Measurements from ENCODE around the gene DLAT. TPM values are rescaled to one million over a fixed set of nuclear protein-coding genes. Genes with fewer than 3 reads are reported as not detected.
A peak's percentile ranks its signal among the peaks of the same experiment; 100 is the strongest.
"Not testable (repeated sequence)": the region's sequence is repeated elsewhere in the genome, so short reads cannot be mapped to it uniquely, and the experiment has no call there.

DLAT gene
- total RNA-seq, 3 donors from 2014 or later: 60.6 to 72.5 (median 66.0) TPM

DNA sequence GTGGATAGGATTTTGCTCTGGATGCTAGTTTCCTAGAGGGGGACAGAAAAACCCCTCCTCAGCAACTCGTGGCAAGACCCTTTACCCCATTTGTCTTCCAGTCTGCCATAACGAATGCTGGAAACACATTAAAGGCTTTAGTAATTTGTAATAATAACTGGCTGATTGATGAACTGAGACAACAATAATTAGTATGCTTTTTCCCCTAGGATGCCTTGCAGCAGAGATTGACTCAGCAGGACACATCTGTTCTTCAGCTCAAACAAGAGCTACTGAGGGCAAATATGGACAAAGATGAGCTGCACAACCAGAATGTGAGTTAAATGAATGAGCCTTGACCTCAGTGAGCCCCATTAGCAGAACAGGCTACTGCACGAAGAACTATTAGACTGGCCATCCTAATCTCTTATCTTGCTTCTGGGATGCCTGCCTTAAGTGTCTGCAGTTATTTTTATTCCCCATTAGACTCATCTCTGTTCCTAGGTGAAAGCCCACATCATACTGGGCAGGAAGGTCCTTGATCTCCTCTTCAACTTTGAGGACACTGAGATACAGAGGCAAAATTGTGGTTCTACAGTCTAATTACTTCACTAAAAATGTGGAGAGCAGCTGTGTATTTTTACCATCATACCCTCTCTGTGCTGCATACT, 32.9 kb upstream of the DLAT start:
- ATAC-seq (no peak), DNase-seq (no peak)
- no peaks in the 10 kb centered on the region for H3K27me3 Mint-ChIP-seq (ENCODE audit: low read depth)
- no peaks in the 10 kb centered on the region for H3K36me3 Mint-ChIP-seq (ENCODE audit: insufficient read depth)
- H3K4me3 Mint-ChIP-seq: no peak overlapping the region
- H3K9me3 Mint-ChIP-seq: no peaks in the 10 kb centered on the region
- no peaks in the 10 kb centered on the region for H3K4me1 Mint-ChIP-seq (ENCODE audit: low read depth)

DNA sequence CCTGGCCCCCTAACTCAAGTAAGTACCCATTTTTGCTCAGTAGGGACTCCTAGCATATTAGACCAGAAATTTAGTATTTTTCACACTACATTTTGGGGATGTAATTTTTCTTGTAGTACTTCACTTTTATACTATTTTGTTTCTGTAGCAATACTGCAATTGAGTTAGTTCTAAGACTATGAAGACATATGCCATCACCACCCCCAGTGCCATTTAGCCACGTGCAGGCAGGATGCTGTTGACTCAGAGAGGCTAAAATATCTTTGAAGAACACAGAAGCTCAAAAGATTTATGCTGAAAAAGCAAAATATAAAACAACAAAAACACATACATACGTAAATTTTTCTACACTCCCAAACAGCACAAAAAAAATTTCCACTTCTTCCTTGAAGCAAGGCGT, 29.1 kb upstream of the DLAT start:
- no peak for DNase-seq
- peaks cover 4% of the 10 kb centered on the region for H3K4me1 Mint-ChIP-seq (ENCODE audit: low read depth)
- no peaks in the 10 kb centered on the region for H3K9me3 Mint-ChIP-seq

DNA sequence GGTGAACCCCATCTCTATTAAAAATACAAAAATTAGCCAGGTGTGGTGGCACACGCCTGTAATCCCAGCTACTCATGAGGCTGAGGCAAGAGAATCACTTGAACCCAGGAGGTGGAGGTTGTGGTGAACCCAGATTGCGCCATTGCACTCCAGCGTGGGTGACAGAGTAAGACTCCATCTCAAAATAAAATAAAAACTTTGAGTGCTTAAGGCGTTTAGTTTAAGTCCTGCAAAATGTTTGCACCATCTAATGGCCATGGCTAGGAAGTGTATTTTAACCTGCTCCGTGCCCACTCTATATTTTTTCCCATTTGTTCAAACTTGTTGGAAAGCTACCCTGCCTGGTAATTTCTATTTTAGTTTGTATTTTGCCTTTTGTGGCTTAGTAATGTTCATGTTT, 28.5 kb upstream of the DLAT start:
- not testable (repeated sequence) for DNase-seq, ATAC-seq, H3K9me3 Mint-ChIP-seq

More for the DNA sequence above, 29.1 kb upstream of the DLAT start:
- no peak for ATAC-seq
- H3K4me3 Mint-ChIP-seq: no peak overlapping the region
- H3K27me3 Mint-ChIP-seq (ENCODE audit: low read depth): no peaks in the 10 kb centered on the region
- H3K36me3 Mint-ChIP-seq (ENCODE audit: insufficient read depth): peaks cover 6% of the 10 kb centered on the region

DNA sequence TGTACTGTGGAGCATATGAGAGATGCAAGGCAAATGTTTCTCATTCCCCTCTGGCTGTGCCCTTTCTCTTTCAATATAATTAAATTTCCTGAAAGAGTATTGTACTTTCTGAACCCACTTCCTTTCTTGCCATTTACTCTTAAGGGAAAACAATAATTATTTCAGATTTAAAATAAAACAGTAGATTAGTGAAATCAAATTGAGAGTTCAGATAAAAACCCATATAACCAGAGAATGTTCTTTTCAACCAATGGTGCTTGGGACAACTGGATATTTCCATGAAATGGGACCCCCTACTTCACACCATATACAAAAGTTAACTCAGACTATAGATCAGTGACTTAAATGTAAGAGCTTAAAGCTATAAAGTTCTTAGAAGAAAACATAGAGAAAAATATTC, 26.1 kb upstream of the DLAT start:
- ATAC-seq (no peak), DNase-seq (no peak)
- Mint-ChIP-seq H3K27me3 (ENCODE audit: low read depth) (peaks cover under 1% of the 10 kb centered on the region), H3K4me1 (ENCODE audit: low read depth) (peaks cover 4% of the 10 kb centered on the region), H3K36me3 (ENCODE audit: insufficient read depth) (peaks cover 7% of the 10 kb centered on the region), H3K4me3 (no peak overlapping the region), H3K9me3 (no peaks in the 10 kb centered on the region)

More for the DNA sequence above, 28.5 kb upstream of the DLAT start:
- H3K36me3 Mint-ChIP-seq (ENCODE audit: insufficient read depth); H3K4me3 Mint-ChIP-seq; H3K27me3 Mint-ChIP-seq (ENCODE audit: low read depth); H3K4me1 Mint-ChIP-seq (ENCODE audit: low read depth): not testable (repeated sequence)

DNA sequence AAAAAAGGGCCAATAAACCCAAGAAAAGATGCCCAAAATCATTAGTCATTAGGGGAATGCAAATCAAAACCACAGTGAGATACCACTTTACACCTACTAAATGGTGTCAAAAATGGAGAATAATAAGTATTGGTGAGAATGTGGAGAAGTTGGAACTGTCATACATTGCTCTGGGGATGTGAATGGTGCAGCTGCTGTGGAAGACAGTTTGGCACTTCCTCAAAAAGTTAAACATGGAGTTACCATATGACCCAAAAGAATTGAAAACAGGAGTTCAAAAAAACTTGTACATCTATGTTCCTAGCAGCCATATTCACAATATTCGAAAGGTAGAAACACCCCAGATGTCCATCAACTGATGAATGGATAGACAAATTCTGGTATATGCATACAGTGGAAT, 24.5 kb upstream of the DLAT start:
- Mint-ChIP-seq H3K4me1 (ENCODE audit: low read depth) (peaks cover 4% of the 10 kb centered on the region), H3K9me3 (no peaks in the 10 kb centered on the region), H3K4me3 (no peak overlapping the region), H3K27me3 (ENCODE audit: low read depth) (peaks cover 8% of the 10 kb centered on the region), H3K36me3 (ENCODE audit: insufficient read depth) (peaks cover 7% of the 10 kb centered on the region)
- no peak for ATAC-seq
- DNase-seq: no peak

DNA sequence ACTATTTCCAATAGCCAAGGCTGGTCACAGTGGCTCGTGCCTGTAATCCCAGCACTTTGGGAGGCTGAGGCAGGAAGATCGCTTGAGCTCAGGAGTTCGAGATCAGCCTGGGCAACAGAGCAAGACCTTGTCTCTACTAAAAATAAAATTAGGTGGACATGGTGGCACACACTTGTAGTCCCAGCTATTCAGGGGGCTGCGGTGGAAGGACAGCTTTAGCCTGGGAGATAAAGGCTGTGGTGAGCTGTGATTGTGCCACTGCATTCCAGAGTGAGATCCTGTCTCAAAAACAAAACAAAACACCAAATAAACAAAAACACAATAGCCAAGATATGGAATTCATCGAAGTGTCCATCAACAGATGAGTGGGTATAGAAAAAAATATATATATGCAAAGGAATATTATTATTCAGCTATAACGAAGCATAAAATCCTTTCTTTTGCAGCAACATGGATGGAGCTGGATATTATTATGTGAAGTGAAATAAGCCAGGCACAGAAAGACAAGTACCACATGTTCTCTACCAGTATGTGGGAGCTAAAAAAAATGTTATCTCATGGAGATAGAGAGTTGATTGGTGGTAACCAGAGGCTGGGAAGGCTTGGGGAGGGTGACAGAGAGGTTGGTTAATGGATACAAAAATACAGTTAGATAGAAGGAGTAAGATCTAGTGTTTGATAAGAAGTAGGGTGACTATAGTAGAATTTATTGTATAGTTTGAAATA, 22.6 kb upstream of the DLAT start:
- H3K27me3 Mint-ChIP-seq (ENCODE audit: low read depth): peaks cover 8% of the 10 kb centered on the region
- H3K9me3 Mint-ChIP-seq: no peaks in the 10 kb centered on the region
- ATAC-seq (no peak), DNase-seq (no peak)
- H3K36me3 Mint-ChIP-seq (ENCODE audit: insufficient read depth): peaks cover 7% of the 10 kb centered on the region
- no peak overlapping the region for H3K4me3 Mint-ChIP-seq
- peaks cover 4% of the 10 kb centered on the region for H3K4me1 Mint-ChIP-seq (ENCODE audit: low read depth)

DNA sequence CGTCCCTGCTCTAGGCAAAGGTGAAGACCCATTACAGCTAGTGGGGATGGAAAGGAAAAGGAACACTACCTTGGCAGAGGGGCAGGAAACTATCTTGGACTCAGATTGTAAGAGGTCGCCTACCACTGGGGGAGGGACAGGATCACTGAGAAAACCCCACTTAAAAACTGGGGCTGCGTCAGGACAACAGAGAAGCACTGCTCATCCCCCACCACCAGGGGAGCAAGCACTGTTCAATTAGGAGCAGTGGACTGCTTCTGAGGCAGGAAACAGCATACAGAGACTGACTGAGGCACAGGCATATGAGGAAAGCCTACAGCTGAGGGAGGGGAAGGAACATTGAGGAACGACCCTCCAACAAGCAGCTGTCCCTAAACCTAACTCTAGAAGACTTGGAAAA, 20.8 kb upstream of the DLAT start:
- no peaks in the 10 kb centered on the region for H3K9me3 Mint-ChIP-seq
- ATAC-seq (peak; percentile 73 to 76), DNase-seq (no peak)
- H3K4me3 Mint-ChIP-seq: no peak overlapping the region
- peaks cover 8% of the 10 kb centered on the region for H3K27me3 Mint-ChIP-seq (ENCODE audit: low read depth)
- H3K36me3 Mint-ChIP-seq (ENCODE audit: insufficient read depth): peaks cover 5% of the 10 kb centered on the region
- H3K4me1 Mint-ChIP-seq (ENCODE audit: low read depth): no peaks in the 10 kb centered on the region

DNA sequence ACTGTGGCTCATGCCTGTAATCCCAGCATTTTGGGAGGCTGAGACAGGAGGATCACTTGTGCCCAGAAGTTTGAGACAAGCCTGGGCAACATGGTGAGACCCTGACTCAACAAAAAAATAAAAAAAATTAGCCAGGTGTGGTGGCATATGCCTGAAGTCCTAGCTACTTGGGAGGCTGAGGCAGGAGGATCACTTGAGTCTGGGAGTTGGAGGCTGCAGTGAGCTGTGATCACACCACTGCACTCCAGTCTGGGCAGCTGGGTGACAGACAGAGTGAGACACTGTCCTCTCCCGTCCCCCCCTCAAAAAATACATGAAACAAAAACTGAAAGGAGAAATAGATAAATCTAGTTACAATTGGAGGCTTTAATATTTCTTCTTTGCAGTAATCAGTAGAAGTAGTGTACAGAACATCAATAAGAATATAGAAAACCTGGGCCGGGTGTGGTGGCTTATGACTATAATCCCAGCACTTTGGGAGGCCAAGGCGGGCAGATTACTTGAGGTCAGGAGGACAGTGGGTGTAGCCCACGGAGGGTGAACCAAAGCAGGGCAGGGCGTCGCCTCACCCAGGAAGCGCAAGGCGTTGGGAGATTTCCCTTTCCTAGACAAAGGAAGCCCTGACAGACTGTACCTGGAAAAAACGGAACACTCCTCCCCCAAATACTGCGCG, 19.6 kb upstream of the DLAT start:
- Mint-ChIP-seq H3K4me1 (ENCODE audit: low read depth) (no peaks in the 10 kb centered on the region), H3K27me3 (ENCODE audit: low read depth) (peaks cover 8% of the 10 kb centered on the region), H3K9me3 (no peaks in the 10 kb centered on the region), H3K4me3 (no peak overlapping the region), H3K36me3 (ENCODE audit: insufficient read depth) (peaks cover 5% of the 10 kb centered on the region)
- DNase-seq (no peak), ATAC-seq (no peak)

DNA sequence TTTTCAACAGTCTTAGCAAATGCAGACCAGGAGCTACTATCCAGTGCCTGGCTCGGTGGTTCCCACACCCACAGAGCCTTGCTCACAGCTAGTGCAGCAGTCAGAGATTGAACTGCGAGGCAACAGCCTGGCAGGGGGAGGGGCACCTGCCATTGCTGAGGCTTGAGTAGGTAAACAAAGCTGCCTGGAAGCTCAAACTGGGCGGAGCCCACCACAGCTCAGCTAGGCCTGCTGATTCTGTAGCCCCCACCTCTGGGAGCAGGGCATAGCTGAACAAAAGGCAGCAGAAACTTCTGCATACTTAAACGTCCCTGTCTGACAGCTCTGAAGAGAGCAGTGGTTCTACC, 19.1 kb upstream of the DLAT start:
- not testable (repeated sequence) for H3K27me3 Mint-ChIP-seq (ENCODE audit: low read depth); H3K9me3 Mint-ChIP-seq; H3K4me1 Mint-ChIP-seq (ENCODE audit: low read depth)

DNA sequence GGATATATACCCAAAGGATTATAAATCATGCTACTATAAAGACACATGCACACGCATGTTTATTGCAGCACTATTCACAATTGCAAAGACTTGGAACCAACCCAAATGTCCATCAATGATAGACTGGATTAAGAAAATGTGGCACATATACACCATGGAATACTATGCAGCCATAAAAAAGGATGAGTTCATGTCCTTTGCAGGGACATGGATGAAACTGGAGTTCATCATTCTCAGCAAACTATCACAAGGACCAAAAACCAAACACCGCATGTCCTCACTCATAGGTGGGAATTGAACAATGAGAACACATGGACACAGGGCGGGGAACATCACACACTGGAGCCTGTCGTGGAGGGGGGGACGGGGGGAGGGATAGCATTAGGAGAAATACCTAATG, 13.8 kb upstream of the DLAT start:
- not testable (repeated sequence) for H3K9me3 Mint-ChIP-seq; ATAC-seq; H3K36me3 Mint-ChIP-seq (ENCODE audit: insufficient read depth); H3K4me1 Mint-ChIP-seq (ENCODE audit: low read depth); H3K27me3 Mint-ChIP-seq (ENCODE audit: low read depth); H3K4me3 Mint-ChIP-seq; DNase-seq

More for the DNA sequence above, 19.1 kb upstream of the DLAT start:
- not testable (repeated sequence) for H3K4me3 Mint-ChIP-seq; DNase-seq; ATAC-seq; H3K36me3 Mint-ChIP-seq (ENCODE audit: insufficient read depth)

DNA sequence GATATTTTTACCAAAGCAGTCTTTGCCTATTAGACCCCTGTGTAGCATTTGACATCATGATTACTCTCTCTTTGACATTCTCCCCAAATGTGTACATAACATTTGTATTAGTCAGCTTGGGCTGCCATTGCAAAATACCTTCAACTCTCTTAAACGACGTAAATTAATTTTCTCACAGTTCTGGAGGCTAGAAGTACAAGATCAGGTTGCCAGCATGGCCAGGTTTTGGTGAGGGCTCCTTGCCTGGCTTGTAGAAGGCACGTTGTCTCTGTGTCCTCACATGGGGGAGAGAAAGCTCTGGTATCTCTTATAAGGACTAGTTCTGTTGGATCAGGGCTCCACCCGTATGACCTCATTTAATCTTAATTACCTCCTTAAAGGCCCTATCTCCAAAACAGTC, 12.3 kb upstream of the DLAT start:
- Mint-ChIP-seq H3K4me1 (ENCODE audit: low read depth) (no peaks in the 10 kb centered on the region), H3K4me3 (no peak overlapping the region), H3K27me3 (ENCODE audit: low read depth) (peaks cover 1% of the 10 kb centered on the region), H3K36me3 (ENCODE audit: insufficient read depth) (no peaks in the 10 kb centered on the region), H3K9me3 (no peaks in the 10 kb centered on the region)
- ATAC-seq (no peak), DNase-seq (no peak)

DNA sequence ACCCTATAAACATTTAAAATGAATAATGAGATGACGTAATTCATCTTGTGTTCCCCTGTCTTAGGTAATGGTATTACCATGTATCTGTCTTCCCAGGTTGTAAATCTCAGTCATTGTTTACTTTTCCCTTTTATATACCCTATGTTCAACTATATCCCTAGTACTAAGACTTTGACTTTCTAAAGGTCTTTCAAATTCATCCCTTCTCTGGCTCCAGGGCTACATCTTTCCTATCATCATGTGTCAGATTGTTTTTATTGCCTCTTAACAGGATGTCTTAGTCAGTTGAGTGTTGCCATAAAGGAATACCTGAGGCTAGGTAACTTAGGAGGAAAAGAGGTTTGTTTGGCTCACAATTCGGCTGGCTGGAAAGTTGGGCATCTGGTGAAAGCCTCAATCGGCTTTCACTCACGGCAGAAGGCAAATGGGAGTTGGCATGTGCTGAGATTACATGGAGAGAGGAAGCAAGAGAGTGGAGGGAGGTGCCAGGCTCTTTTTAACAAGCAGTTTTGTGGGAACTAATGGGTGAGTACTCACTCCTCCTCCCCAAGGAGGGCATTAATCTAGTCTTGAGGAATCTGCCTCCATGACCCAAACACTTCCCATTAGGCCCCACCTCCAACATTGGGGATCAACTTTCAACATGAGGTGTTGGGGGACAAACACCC, 11.6 kb upstream of the DLAT start:
- no peak for DNase-seq
- Mint-ChIP-seq H3K36me3 (ENCODE audit: insufficient read depth) (no peaks in the 10 kb centered on the region), H3K4me3 (no peak overlapping the region), H3K27me3 (ENCODE audit: low read depth) (peaks cover 1% of the 10 kb centered on the region), H3K9me3 (no peaks in the 10 kb centered on the region), H3K4me1 (ENCODE audit: low read depth) (no peaks in the 10 kb centered on the region)
- ATAC-seq: no peak

DNA sequence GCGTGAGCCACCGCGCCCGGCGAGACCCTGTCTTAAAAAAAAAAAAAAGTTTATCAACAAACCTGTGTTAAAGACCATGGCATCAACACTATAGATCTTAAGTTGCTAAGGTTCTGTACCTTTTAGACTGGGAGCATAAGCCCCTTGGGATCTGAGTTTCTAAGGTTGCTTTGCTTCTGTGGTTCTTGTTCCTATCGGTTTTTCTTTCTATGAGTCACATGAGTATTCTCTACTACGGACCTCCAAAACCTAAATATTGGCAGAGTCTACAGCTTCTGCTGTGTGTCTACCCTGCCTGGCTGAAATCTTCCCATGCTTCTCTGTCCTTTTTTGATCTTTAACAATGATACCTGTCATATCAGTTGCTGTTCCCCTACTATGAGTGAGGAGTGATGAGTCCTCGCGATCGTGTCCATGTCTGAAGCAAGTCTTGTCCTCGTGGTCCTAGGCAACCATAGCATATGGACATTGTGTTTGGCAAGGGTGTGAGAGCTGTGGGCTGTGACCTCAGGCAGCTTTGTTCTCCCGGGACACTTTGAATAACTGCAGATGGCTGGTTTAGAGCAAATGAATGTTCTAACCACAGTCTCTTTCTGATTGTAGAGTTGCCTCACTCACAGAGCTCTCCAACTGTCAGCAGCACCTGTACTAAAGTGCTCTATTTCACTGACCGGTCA, 9.0 kb upstream of the DLAT start:
- Mint-ChIP-seq H3K9me3 (no peaks in the 10 kb centered on the region), H3K27me3 (ENCODE audit: low read depth) (peaks cover 1% of the 10 kb centered on the region), H3K4me3 (no peak overlapping the region), H3K36me3 (ENCODE audit: insufficient read depth) (no peaks in the 10 kb centered on the region), H3K4me1 (ENCODE audit: low read depth) (no peaks in the 10 kb centered on the region)
- no peak for DNase-seq
- no peak for ATAC-seq

DNA sequence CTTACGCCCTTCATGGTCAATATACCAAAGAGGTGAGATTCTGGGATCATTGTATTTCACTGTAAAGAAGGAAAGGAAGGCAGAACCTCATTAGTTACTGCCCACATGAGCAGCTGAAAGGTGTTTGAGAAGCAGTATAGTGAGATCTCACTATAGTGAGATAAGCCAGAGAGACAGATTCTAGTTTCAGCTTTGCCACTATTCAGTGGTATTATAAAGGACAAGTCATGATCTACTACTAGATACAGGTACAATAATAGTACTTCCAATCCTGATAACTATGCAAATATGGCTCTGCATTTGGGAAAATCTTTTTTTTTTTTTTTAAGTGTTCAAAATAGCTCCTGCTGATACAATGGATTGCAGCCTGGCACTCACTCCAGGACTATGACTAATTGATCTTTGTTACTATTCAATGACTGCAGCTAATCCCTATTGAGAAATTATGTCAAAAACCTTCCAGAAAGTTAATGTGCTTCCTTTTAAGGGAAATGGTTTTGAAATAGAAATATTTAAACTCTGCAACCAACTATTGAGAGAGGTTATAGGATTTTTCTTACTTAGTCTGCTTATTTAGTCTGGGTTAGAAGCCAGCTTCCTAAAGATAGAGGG, 8.3 kb upstream of the DLAT start:
- ATAC-seq (no peak), DNase-seq (no peak)
- Mint-ChIP-seq H3K9me3 (no peaks in the 10 kb centered on the region), H3K4me1 (ENCODE audit: low read depth) (no peaks in the 10 kb centered on the region), H3K27me3 (ENCODE audit: low read depth) (peaks cover 1% of the 10 kb centered on the region), H3K36me3 (ENCODE audit: insufficient read depth) (no peaks in the 10 kb centered on the region), H3K4me3 (no peak overlapping the region)
